ENCODE results near the gene FAM229B.

- TF ChIP-seq, protein P1, sequence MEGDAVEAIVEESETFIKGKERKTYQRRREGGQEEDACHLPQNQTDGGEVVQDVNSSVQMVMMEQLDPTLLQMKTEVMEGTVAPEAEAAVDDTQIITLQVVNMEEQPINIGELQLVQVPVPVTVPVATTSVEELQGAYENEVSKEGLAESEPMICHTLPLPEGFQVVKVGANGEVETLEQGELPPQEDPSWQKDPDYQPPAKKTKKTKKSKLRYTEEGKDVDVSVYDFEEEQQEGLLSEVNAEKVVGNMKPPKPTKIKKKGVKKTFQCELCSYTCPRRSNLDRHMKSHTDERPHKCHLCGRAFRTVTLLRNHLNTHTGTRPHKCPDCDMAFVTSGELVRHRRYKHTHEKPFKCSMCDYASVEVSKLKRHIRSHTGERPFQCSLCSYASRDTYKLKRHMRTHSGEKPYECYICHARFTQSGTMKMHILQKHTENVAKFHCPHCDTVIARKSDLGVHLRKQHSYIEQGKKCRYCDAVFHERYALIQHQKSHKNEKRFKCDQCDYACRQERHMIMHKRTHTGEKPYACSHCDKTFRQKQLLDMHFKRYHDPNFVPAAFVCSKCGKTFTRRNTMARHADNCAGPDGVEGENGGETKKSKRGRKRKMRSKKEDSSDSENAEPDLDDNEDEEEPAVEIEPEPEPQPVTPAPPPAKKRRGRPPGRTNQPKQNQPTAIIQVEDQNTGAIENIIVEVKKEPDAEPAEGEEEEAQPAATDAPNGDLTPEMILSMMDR (conservative IDR thresholded peaks at IDR 0.05): no peak
- TF ChIP-seq ZFX (IDR thresholded peaks at IDR 0.05): no peak
Observed at GRCh38 chr6:112087916-112088315, 525 bp downstream of the FAM229B start.

Data from C4-2B (cell line).